ENCODE results near the gene DYNC1H1.
A peak's percentile ranks its signal among the peaks of the same experiment; 100 is the strongest.
"Not testable (repeated sequence)": the region's sequence is repeated elsewhere in the genome, so short reads cannot be mapped to it uniquely, and the experiment has no call there.

DYNC1H1 gene

GRCh38 chr14:102049258-102050025 is 85.1 kb downstream of the DYNC1H1 start:
- intact Hi-C loops (cut with DNase I) = loop anchor here (5.0 kb wide), 2 partner anchors 48 to 263 kb away; no protein-coding TSS in a partner anchor
- DNase-seq = peak in 9 of 10 donors; percentile 24 to 95 (median 70)

GRCh38 chr14:102050026-102050405 is 85.6 kb downstream of the DYNC1H1 start:
- intact Hi-C loops (cut with DNase I) = no loop called here
- peak in 2 of 10 donors; percentile 21 to 25 for DNase-seq

- peak in 1 of 10 donors; percentile 34 for DNase-seq
- intact Hi-C loops (cut with DNase I) = no loop called here
Observed at GRCh38 chr14:102050625-102051024, 86.3 kb downstream of the DYNC1H1 start.

- peak in 2 of 10 donors; percentile 67 to 71 for DNase-seq
- intact Hi-C loops (cut with DNase I) = no loop called here
Observed at GRCh38 chr14:102052522-102052921, 88.1 kb downstream of the DYNC1H1 start.

GRCh38 chr14:102055181-102055901 is 91.0 kb downstream of the DYNC1H1 start:
- peak in 2 of 10 donors; percentile 67 to 75 for DNase-seq
- intact Hi-C loops (cut with DNase I) = no loop called here

- peak in 2 of 10 donors; percentile 58 to 63 for DNase-seq
- intact Hi-C loops (cut with DNase I) = no loop called here
Observed at GRCh38 chr14:102056694-102057442, 92.5 kb downstream of the DYNC1H1 start.

- intact Hi-C loops (cut with DNase I) = no loop called here
- peak in 1 of 10 donors; percentile 44 for DNase-seq
Observed at GRCh38 chr14:102057480-102058114, 93.2 kb downstream of the DYNC1H1 start.

- intact Hi-C loops (cut with DNase I) = no loop called here
- no peak for DNase-seq
Observed at GRCh38 chr14:102058146-102058545, 93.8 kb downstream of the DYNC1H1 start.

- no peak for DNase-seq
- intact Hi-C loops (cut with DNase I) = no loop called here
Observed at GRCh38 chr14:102058961-102059360, 94.6 kb downstream of the DYNC1H1 start.

GRCh38 chr14:102063109-102063807 is 98.9 kb downstream of the DYNC1H1 start:
- peak in 7 of 10 donors; percentile 48 to 91 (median 68) for DNase-seq
- intact Hi-C loops (cut with DNase I) = no loop called here

- intact Hi-C loops (cut with DNase I) = no loop called here
- DNase-seq = peak in 1 of 10 donors; percentile 13
Observed at GRCh38 chr14:102063808-102064429, 99.5 kb downstream of the DYNC1H1 start.

- intact Hi-C loops (cut with DNase I) = not testable (repeated sequence)
- DNase-seq = peak in 2 of 10 donors; percentile 11 to 27
Observed at GRCh38 chr14:102064590-102064989, 100.2 kb downstream of the DYNC1H1 start.

- intact Hi-C loops (cut with DNase I) = no loop called here
- peak in 2 of 10 donors; percentile 72 to 75 for DNase-seq
Observed at GRCh38 chr14:102066041-102066451, 101.7 kb downstream of the DYNC1H1 start.

- no peak for DNase-seq
- intact Hi-C loops (cut with DNase I) = no loop called here
Observed at GRCh38 chr14:102071283-102071998, 107.1 kb downstream of the DYNC1H1 start.

- intact Hi-C loops (cut with DNase I) = no loop called here
- no peak for DNase-seq
Observed at GRCh38 chr14:102074415-102074964, 110.1 kb downstream of the DYNC1H1 start.

- DNase-seq = peak in 2 of 10 donors; percentile 41 to 63
Observed at GRCh38 chr14:102075155-102075554, 110.8 kb downstream of the DYNC1H1 start.

GRCh38 chr14:102077382-102077709 is 113.0 kb downstream of the DYNC1H1 start:
- intact Hi-C loops (cut with DNase I) = no loop called here
- DNase-seq = peak in 2 of 10 donors; percentile 19 to 78

More at GRCh38 chr14:102075155-102075554, 110.8 kb downstream of the DYNC1H1 start:
- intact Hi-C loops (cut with DNase I) = no loop called here

- DNase-seq = peak in 1 of 10 donors; percentile 71
- intact Hi-C loops (cut with DNase I) = not testable (repeated sequence)
Observed at GRCh38 chr14:102078361-102078791, 114.0 kb downstream of the DYNC1H1 start.
